NK-92 (cell line): ENCODE measurements around the gene ITGB8.
"Not testable (repeated sequence)": the region's sequence is repeated elsewhere in the genome, so short reads cannot be mapped to it uniquely, and the experiment has no call there.

Source experiments
- DNase-seq: peaks from one replicate; lab custom pipeline; 2025; ENCODE audit not compliant: unreplicated experiment; lab: John Stamatoyannopoulos, UW

ITGB8 gene

GRCh38 chr7:20364571-20365196 is 34.0 kb downstream of the ITGB8 start:
- DNase-seq: no peak

- no peak for DNase-seq
Observed at GRCh38 chr7:20365486-20365885, 34.8 kb downstream of the ITGB8 start.

GRCh38 chr7:20374399-20374798 is 43.7 kb downstream of the ITGB8 start:
- DNase-seq: no peak

GRCh38 chr7:20376796-20377195 is 46.1 kb downstream of the ITGB8 start:
- no peak for DNase-seq

GRCh38 chr7:20381406-20382034 is 50.8 kb downstream of the ITGB8 start:
- DNase-seq: no peak

- DNase-seq: no peak
Observed at GRCh38 chr7:20383351-20383750, 52.7 kb downstream of the ITGB8 start.

- DNase-seq: no peak
Observed at GRCh38 chr7:20385126-20385525, 54.4 kb downstream of the ITGB8 start.

GRCh38 chr7:20388084-20388483 is 57.4 kb downstream of the ITGB8 start:
- DNase-seq: no peak

GRCh38 chr7:20389192-20389591 is 58.5 kb downstream of the ITGB8 start:
- not testable (repeated sequence) for DNase-seq

GRCh38 chr7:20393021-20393610 is 62.4 kb downstream of the ITGB8 start:
- DNase-seq: no peak

- DNase-seq: no peak
Observed at GRCh38 chr7:20393616-20394015, 62.9 kb downstream of the ITGB8 start.

GRCh38 chr7:20394284-20394683 is 63.6 kb downstream of the ITGB8 start:
- DNase-seq: no peak

GRCh38 chr7:20395104-20395503 is 64.4 kb downstream of the ITGB8 start:
- DNase-seq: no peak

GRCh38 chr7:20395511-20395910 is 64.8 kb downstream of the ITGB8 start:
- no peak for DNase-seq

- no peak for DNase-seq
Observed at GRCh38 chr7:20399521-20399920, 68.8 kb downstream of the ITGB8 start.

GRCh38 chr7:20401861-20402746 is 71.4 kb downstream of the ITGB8 start:
- DNase-seq: no peak

GRCh38 chr7:20402747-20403230 is 72.1 kb downstream of the ITGB8 start:
- no peak for DNase-seq

GRCh38 chr7:20403331-20403730 is 72.6 kb downstream of the ITGB8 start:
- no peak for DNase-seq

GRCh38 chr7:20404320-20404719 is 73.6 kb downstream of the ITGB8 start:
- DNase-seq: no peak

GRCh38 chr7:20407585-20408466 is 77.1 kb downstream of the ITGB8 start:
- DNase-seq: no peak

GRCh38 chr7:20408467-20408826 is 77.7 kb downstream of the ITGB8 start:
- DNase-seq: no peak
